Left renal pelvis (tissue), 4 donors: Measurements from ENCODE around the gene BNC2. TPM values are rescaled to one million over a fixed set of nuclear protein-coding genes. Genes with fewer than 3 reads are reported as not detected.

Experiments
- DNase-seq, 4 donors: peaks; one replicate each; pipeline ENCODE4 v3.0.0-alpha.2; 2013; ENCODE audit warnings: low read depth in 4 of 4, low spot score in 3 of 4
- polyA plus RNA-seq, 4 donors: library from polyadenylated mRNA; unstranded; fragments of 120-200 nt; gene quantifications; one replicate each; pipeline ENCODE4 v1.2.1, GENCODE V29; 2013; ENCODE audit not compliant: insufficient read length in 4 of 4

BNC2 gene
- polyA plus RNA-seq, 4 donors, result 8.2 to 47.7 (median 9.3) TPM

- peak in 2 of 4 donors; percentile 27 to 39 for DNase-seq
These were observed 1.2 kb downstream of the BNC2 start for GRCh38 chr9:16869131-16869881.

- DNase-seq, result no peak
These were observed 1.8 kb downstream of the BNC2 start for GRCh38 chr9:16868701-16869100.

GRCh38 chr9:16867576-16868311 lies 2.7 kb downstream of the BNC2 start:
- no peak for DNase-seq

- no peak for DNase-seq
These were observed 3.9 kb downstream of the BNC2 start for GRCh38 chr9:16866587-16866986.

DNA sequence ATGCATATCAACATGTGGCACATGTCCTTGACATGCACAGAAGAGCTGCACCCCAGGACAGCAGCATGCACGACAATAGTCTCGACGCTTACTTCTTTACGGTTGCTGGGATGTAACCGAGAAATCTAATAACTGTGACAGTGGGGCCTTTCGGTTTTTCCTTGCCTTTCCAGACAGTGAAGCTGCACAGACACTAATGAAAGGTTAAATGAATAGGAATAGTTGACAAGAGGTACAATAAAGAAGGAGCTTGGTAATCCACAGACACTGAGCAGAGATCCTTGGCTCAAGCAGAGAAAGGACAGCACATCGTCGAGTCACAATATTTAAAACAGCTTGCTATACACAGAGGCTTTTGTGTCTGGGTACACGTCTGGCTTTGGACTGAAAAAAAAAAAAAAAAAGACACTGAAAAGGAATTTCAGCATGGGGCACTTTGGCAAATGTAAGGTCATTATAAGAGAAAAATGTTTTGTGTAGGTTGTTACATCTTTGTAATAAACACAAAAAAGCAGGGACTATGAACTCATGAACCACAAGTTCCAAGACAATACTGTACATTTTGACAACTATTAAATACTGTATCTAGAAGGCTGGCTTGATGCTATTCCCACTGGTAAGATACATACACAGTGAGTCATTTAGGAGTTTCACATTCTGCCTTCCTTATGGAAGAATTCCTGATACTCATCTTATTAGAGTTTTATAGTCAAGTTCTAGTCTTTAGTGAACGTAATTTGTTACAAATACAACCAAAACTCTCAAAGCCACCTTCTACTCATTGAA lies 5.6 kb downstream of the BNC2 start:
- no peak for DNase-seq

- no peak for DNase-seq
These were observed 22.3 kb downstream of the BNC2 start for GRCh38 chr9:16848179-16848578.

GRCh38 chr9:16846986-16847385 lies 23.5 kb downstream of the BNC2 start:
- DNase-seq, result no peak

DNA sequence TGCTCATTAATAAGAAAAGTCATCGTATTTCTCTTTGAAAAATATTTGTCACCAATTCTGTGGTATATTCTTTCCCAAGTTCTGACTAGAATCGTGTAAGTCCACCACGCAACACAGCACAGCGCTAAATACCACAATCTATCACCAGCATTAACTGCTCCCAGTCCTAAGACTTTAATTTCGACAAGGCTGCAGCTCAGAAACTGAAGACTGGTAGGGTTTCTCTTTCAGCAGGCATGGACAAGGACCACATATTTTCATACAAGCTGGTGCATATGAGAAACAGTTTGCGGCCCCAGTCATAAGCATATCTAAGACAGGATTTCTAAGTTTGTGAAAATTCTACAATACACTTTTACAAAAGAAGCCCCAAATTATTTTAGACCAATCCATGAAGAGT lies 24.1 kb downstream of the BNC2 start:
- DNase-seq, result no peak

DNA sequence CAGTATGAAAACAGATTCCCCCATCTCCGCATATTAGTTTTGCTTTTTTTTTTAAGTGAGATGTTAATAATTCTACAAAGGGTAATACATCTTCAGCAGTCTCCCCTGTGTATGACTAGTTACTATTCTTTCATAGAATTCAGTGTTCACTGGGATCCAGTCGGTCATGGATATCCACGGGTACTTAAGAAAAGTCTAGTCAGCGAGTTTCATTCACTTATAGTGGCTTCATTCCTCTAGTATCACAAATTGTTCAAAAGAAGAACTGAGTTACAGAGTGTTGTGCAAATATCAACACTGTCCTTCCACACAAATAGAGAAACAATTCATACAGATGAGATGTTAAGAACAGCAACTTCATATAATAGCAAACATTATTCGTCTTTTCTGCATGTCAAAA lies 35.7 kb downstream of the BNC2 start:
- no peak for DNase-seq

DNA sequence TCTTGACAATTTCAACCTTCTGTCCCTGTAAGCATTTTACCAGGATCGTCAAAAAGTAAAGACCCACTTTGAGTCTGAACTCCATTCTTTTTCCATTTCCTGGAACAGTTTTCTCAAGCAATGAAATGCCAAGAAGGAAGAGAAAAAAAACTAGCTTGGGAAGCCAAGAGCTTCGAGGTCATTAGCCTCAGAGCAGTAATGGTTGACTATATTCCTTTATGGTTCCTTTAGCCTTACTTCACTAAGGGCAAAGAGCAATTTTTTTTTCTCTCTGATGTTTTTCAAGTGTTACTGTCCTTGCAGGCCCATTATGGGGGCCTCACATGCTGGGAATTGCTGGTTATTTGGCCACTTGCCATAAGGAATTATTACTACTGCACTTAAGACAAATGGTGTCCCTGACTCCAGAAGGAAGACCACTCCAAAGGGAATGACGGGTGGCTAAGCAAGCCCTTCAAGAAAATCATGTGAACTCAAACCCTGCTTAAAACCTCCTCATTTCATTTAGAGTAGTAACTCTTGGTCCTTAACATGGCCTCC lies 37.1 kb downstream of the BNC2 start:
- DNase-seq, result no peak

- no peak for DNase-seq
These were observed 38.4 kb downstream of the BNC2 start for GRCh38 chr9:16832101-16832500.

GRCh38 chr9:16830806-16831205 lies 39.7 kb downstream of the BNC2 start:
- DNase-seq, result no peak

DNA sequence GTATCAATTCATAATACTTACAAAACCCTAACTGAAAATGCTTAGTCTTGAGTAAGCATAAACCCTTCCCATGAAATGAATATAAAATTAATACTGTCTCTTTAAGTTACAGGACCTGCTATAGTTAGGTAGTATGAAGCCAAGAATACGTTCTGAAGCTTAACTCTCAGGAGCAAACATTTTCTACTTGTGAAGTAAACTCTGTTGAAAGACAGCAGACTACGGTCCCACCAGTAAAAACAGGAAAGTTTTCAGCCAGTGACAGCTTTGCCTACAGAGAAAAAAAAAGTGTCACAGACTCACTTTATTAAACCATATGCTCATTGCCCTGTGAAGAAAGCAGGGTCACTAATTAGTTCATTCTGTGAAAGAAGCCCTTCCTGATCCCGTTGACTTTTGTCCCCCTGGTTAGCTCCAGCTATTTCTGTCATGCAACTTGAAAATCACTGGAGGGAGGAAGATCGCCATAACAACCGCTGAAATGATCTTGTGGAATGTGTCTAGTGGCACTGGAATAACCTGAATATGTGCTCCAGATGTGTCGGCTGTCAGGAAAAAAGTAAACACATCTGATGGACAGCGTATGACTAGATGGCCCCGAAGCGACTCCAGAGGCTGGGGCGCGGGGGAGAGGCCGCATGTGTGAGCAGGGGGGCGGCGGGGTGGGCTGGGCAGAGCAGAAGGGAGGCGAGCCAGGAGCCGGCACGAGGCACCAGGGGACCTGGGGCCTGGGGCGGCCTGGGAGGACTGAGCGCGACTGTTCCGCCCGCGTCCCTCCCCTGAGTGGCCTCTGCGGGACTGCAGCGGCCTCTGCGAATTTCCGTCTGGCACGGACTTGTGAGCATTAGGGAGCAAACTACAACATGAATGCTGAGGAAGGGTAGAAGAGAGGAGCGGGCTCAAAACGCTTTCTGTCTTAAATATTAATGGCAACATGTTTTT lies 41.9 kb downstream of the BNC2 start:
- DNase-seq, result peak; percentile 60 to 78 (median 72)

GRCh38 chr9:16825971-16826625 lies 44.4 kb downstream of the BNC2 start:
- no peak for DNase-seq

DNA sequence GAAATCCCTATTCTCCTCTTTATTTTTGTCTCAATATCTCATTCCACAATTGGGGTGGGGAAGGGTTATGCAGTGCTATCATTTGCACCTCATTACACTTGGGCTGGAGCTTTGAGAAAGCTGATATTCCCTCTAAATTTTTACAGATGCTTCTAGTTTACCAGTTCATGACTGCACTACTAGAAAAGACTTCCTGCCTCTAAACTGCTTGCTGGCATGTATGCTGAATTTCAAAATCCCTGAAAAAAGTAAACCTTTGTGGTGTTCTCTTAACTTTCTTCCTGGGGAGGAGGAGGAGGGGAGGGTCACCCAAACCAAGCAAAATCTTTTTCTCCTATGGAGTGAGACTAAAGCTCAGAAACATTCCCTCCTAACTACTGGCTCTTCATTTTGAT lies 45.1 kb downstream of the BNC2 start:
- DNase-seq, result no peak

- DNase-seq, result no peak
These were observed 45.7 kb downstream of the BNC2 start for GRCh38 chr9:16824545-16825330.

DNA sequence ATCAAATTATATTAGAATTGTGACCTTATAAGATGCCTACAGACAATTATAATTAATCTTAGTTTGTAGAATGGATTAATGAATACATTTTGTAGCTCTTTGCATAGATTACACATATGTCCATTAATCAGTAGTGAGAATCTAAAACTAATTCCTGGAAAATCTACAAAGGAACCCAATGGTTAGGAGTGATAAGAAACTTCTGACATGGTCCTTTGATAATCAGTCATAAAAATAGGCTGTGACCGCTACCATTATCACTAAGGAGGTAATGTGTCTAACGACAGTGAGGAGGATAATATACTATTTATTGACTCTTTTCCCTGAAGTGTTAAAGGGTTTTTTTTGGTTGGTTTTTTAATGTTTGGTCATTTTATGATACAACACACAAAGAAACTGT lies 46.6 kb downstream of the BNC2 start:
- no peak for DNase-seq

DNA sequence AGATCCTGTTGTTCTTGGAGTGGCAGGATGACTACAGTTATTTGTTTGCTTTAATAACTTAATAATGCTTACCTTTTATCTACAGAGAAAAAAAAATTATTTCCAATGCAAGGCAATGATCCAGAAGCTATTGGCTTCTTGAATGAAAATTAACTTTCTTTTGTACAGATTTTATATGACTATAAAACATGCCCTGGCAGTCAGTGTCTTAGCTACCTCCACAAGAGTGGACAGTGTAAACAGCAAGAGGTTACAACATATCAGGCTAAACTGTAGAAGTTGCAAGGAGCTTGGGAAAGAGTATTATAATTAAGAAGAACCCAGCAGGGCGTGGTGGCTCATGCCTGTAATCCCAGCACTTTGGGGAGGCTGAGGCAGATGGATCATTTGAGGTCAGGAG lies 49.1 kb downstream of the BNC2 start:
- DNase-seq, result no peak

- DNase-seq, result no peak
These were observed 53.0 kb downstream of the BNC2 start for GRCh38 chr9:16817514-16817913.
